Heart left ventricle (tissue), 16 donors: ENCODE results near the gene SLC35G3. TPM values are rescaled to one million over a fixed set of nuclear protein-coding genes. Genes with fewer than 3 reads are reported as not detected.

Experiments used
- ATAC-seq, 4 donors: fragments of 200-7000 bp; cut with Tn5 transposase; one replicate each; pipeline ENCODE4 v1.9.1; 2020 to 2022; ENCODE audit warnings: moderate library complexity in 4 of 4, mild to moderate bottlenecking in 3 of 4, moderate number of reproducible peaks in 1 of 4
- DNase-seq, 5 donors: peaks; one replicate each; pipeline ENCODE4 v3.0.0-alpha.2; 2020
- H3K27ac ChIP-seq, 12 donors: fragments of 200-600 bp; sonication (generic) in 4 of 12; one replicate each; pipeline versions ENCODE4 v1.5.0 to v1.8.0; 2016 to 2022; ENCODE audit warnings: mild to moderate bottlenecking in 2 of 12
- H3K27me3 ChIP-seq, 9 donors: fragments of 200-600 bp; sonication (generic) in 2 of 9; one replicate each; pipeline versions ENCODE4 v1.5.1 to v1.8.0; 2016 to 2022; ENCODE audit warnings: mild to moderate bottlenecking in 3 of 9
- H3K36me3 ChIP-seq, 9 donors: fragments of 200-600 bp; sonication (generic) in 2 of 9; one replicate each; pipeline versions ENCODE4 v1.5.0 to v1.8.0; 2018 to 2022; ENCODE audit warnings: mild to moderate bottlenecking in 2 of 9
- H3K4me1 ChIP-seq, 12 donors: fragments of 200-600 bp; sonication (generic) in 4 of 12; one replicate each; pipeline versions ENCODE4 v1.5.0 to v1.8.0; 2016 to 2022; ENCODE audit warnings: mild to moderate bottlenecking in 3 of 12
- H3K4me3 ChIP-seq, 12 donors: fragments of 200-600 bp; sonication (generic) in 4 of 12; one replicate each; pipeline versions ENCODE4 v1.5.0 to v1.8.0; 2017 to 2022; ENCODE audit warnings: mild to moderate bottlenecking in 9 of 12, moderate library complexity in 4 of 12
- H3K9me3 ChIP-seq, 12 donors: fragments of 200-600 bp; sonication (generic) in 4 of 12; one replicate each; pipeline versions ENCODE4 v1.5.0 to v1.8.0; 2016 to 2022; ENCODE audit warnings: mild to moderate bottlenecking in 1 of 12
- POLR2A ChIP-seq, 2 donors: fragments of 450-650 bp; IDR thresholded peaks; one replicate each; pipeline ENCODE4 v1.6.1; 2017; ENCODE audit warnings: antibody characterized with exemption in 2 of 2, mild to moderate bottlenecking in 2 of 2, moderate library complexity in 2 of 2
- WGBS, 4 donors: extraction: QIAGEN DNeasy Blood & Tissue Kit in 2 of 4; methylation state at CpG; one replicate each; pipeline versions ENCODE4 v1.1.5 to v1.1.7; 2013 to 2018; 5-methylcytosine and 5-hydroxymethylcytosine counted together
- intact Hi-C, 10 donors: fragments of 100-400 bp; cut with DNase I; formaldehyde crosslinking; loops; one replicate each; pipeline versions ENCODE4 v1.11.1 to v1.14.2; 2022
- polyA plus RNA-seq, 2 donors: library from polyadenylated mRNA; stranded (reverse); fragments of 200-250 nt; gene quantifications; one replicate each; pipeline ENCODE4 v1.2.3, GENCODE V29; 2013
- total RNA-seq, 9 donors: library from RNA; depleted of rRNA in 2 of 9; stranded (reverse); fragments of >200 nt in 2 of 9; fragmentation: NEBNext Ultra II Directional in 3 of 9; extraction: Animal tissue kit (Norgen Biotek cat#: 25700) in 3 of 9; gene quantifications; one replicate each; pipeline versions ENCODE4 v1.1.0 to v1.2.4, GENCODE V29; 2016 to 2023
- TF ChIP-seq, protein P1 (sequence below), 12 donors: fragments of 200-600 bp; sonication (generic) in 4 of 12; IDR thresholded peaks; one replicate each; pipeline versions ENCODE4 v1.5.0 to v1.8.0; 2018 to 2022; ENCODE audit warnings: antibody characterized with exemption in 12 of 12, mild to moderate bottlenecking in 5 of 12
- donor health status: ischemic (EF 13 %, LVEDD 7.1; RV severe dilation, severe dysfunction).
- donor health status: healthy with polysubstance abuse.
- donor health status: DM: no; HTN: yes; CAD: no.
- donor health status: DM: no; HTN: no; CAD: no.
- donor health status: ischemic (EF 25% LVEDD 6.9; RV normal size, moderate dysfunction).
- donor health status: ischemic (EF 25% LVEDD 5.7; RV mildly dilated, moderate dysfunction).
- donor health status: healthy.
- donor health status: DM: yes; HTN: yes; CAD: no.
- donor health status: ischemic (EF 35%, LVEDD 5.7; RV mildly dilated, moderate dysfunction).
- donor health status: nonischemic (EF 11% LVEDD 7.7; RV severe dilation, severe dysfunction).
- donor health status: DM: yes; HTN: yes; CAD: no.
- donor health status: PGD.
- donor health status: ischemic (EF 29% LVEDD 5.4; RV normal size, mild dysfunction).
- donor health status: nonischemic (EF 23%, LVEDD 6.1; RV moderate dilation, normal function).

The SLC35G3 gene
- total and polyA plus RNA-seq, 11 donors: not detected

DNA sequence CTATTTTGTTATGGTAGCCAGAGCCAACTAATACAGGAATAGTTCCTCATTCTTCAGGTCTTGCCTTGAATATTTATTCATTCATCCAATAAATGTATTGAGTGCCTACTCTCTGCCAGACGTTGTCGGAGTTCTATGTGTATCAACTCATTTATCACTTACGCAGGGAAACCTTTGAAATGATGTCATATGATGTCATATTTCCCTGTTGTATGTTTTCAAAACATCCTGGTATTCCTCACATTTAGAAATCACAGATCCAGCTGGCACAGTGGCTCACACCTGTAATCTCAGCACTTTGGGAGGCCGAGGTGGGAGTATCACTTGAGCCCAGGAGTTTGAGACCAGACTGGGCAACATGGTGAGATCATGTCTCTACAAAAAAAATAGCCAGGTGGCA is 49.4 kb downstream of the SLC35G3 start:
- H3K9me3 ChIP-seq: no peaks in the 10 kb centered on the region
- TF ChIP-seq POLR2A (IDR thresholded peaks at IDR 0.05): no peak
- TF ChIP-seq, protein P1, sequence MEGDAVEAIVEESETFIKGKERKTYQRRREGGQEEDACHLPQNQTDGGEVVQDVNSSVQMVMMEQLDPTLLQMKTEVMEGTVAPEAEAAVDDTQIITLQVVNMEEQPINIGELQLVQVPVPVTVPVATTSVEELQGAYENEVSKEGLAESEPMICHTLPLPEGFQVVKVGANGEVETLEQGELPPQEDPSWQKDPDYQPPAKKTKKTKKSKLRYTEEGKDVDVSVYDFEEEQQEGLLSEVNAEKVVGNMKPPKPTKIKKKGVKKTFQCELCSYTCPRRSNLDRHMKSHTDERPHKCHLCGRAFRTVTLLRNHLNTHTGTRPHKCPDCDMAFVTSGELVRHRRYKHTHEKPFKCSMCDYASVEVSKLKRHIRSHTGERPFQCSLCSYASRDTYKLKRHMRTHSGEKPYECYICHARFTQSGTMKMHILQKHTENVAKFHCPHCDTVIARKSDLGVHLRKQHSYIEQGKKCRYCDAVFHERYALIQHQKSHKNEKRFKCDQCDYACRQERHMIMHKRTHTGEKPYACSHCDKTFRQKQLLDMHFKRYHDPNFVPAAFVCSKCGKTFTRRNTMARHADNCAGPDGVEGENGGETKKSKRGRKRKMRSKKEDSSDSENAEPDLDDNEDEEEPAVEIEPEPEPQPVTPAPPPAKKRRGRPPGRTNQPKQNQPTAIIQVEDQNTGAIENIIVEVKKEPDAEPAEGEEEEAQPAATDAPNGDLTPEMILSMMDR (IDR thresholded peaks at IDR 0.05): no peak
- peaks cover 0 to 2% (median 0%) of the 10 kb centered on the region in 9 donors for H3K36me3 ChIP-seq
- WGBS, 4 donors: 68 to 80% (median 75%) methylated on average over 4 of the region's 4 CpGs
- peaks cover 0 to 45% (median 16%) of the 10 kb centered on the region in 12 donors for H3K4me1 ChIP-seq
- intact Hi-C loops: loop anchor here in 3 of 10 donors (5.0 to 10.0 kb wide), 2 partner anchors 97 to 390 kb away; partner anchors contain the start of genes SLFN12L (in 2 of the 3) and SLFN5 (in 2 of the 3)
- no peak for ATAC-seq
- no peak overlapping the region for H3K27ac ChIP-seq
- H3K4me3 ChIP-seq: no peak overlapping the region
- DNase-seq: no peak
- H3K27me3 ChIP-seq: no peaks in the 10 kb centered on the region

Other genes starting within 250 kb of the SLC35G3 start
- 1 to 10 TPM in 7 of 9 donors, under 1 TPM in 2; 0.75 to 2.5 (median 1.9) TPM for gene CCT6B, start 232.9 kb downstream of the SLC35G3 start, total RNA-seq
- gene CCT6B, start 232.9 kb downstream of the SLC35G3 start, polyA plus RNA-seq: under 1 TPM; 0.82 to 0.88 TPM
- 10 to 100 TPM in 1 of 9 donors, 1 to 10 TPM in 8; 5.7 to 10.1 (median 7.9) TPM for gene ZNF830, start 232.9 kb downstream of the SLC35G3 start, total RNA-seq
- gene ZNF830, start 232.9 kb downstream of the SLC35G3 start, polyA plus RNA-seq: 1 to 10 TPM; 5.4 to 8.4 TPM
- 10 to 100 TPM; 17.1 to 27.0 (median 21.1) TPM for gene LIG3, start 213.9 kb downstream of the SLC35G3 start, total RNA-seq
- 10 to 100 TPM in 1 of 2 donors, 1 to 10 TPM in 1; 4.0 to 15.4 TPM for gene LIG3, start 213.9 kb downstream of the SLC35G3 start, polyA plus RNA-seq
- 10 to 100 TPM; 10.1 to 21.6 (median 13.5) TPM for gene RFFL, start 130.7 kb downstream of the SLC35G3 start, total RNA-seq
- 1 to 10 TPM; 2.6 to 7.1 TPM for gene RFFL, start 130.7 kb downstream of the SLC35G3 start, polyA plus RNA-seq
- gene RAD51D, start 74.5 kb downstream of the SLC35G3 start, total RNA-seq: 1 to 10 TPM; 2.7 to 9.2 (median 5.0) TPM
- gene RAD51D, start 74.5 kb downstream of the SLC35G3 start, polyA plus RNA-seq: 1 to 10 TPM; 2.1 to 6.7 TPM
- gene FNDC8, start 72.8 kb downstream of the SLC35G3 start, total RNA-seq: not detected
- not detected for gene FNDC8, start 72.8 kb downstream of the SLC35G3 start, polyA plus RNA-seq
- 1 to 10 TPM; 2.8 to 8.0 (median 4.2) TPM for gene NLE1, start 52.1 kb downstream of the SLC35G3 start, total RNA-seq
- 1 to 10 TPM; 1.8 to 8.5 TPM for gene NLE1, start 52.1 kb downstream of the SLC35G3 start, polyA plus RNA-seq
- gene UNC45B, start 46.6 kb downstream of the SLC35G3 start, total RNA-seq: 100 to 1,000 TPM; 188 to 305 (median 212) TPM
- 10 to 100 TPM; 49.1 to 52.0 TPM for gene UNC45B, start 46.6 kb downstream of the SLC35G3 start, polyA plus RNA-seq
- gene SLFN5, start 48.7 kb upstream of the SLC35G3 start, total RNA-seq: 10 to 100 TPM; 12.4 to 41.4 (median 15.0) TPM
- gene SLFN5, start 48.7 kb upstream of the SLC35G3 start, polyA plus RNA-seq: 1 to 10 TPM; 3.0 to 3.8 TPM
- 10 to 100 TPM; 15.3 to 46.0 (median 17.5) TPM for gene SLFN11, start 179.2 kb upstream of the SLC35G3 start, total RNA-seq
- 1 to 10 TPM; 6.4 to 7.8 TPM for gene SLFN11, start 179.2 kb upstream of the SLC35G3 start, polyA plus RNA-seq
- gene SLFN12, start 238.1 kb upstream of the SLC35G3 start, total RNA-seq: 10 to 100 TPM in 1 of 9 donors, 1 to 10 TPM in 8; 3.3 to 10.0 (median 4.5) TPM
- gene SLFN12, start 238.1 kb upstream of the SLC35G3 start, polyA plus RNA-seq: 1 to 10 TPM; 1.7 to 2.8 TPM